Osteocyte (in vitro differentiated cells): Measurements from ENCODE around the gene CXXC5. TPM values are rescaled to one million over a fixed set of nuclear protein-coding genes. Genes with fewer than 3 reads are reported as not detected.

Source experiments
- DNase-seq: peaks from one replicate; pipeline ENCODE4 v3.0.0; 2021; ENCODE audit warnings: mixed read lengths; ENCODE audit not compliant: unreplicated experiment; ENCODE audit errors: extremely low spot score
- H3K27ac Mint-ChIP-seq: one replicate; pipeline ENCODE4 v1.8.0; 2021; ENCODE audit warnings: mild to moderate bottlenecking, mixed read lengths; ENCODE audit not compliant: unreplicated experiment
- H3K27me3 Mint-ChIP-seq: one replicate; pipeline ENCODE4 v1.8.0; 2021; ENCODE audit warnings: mixed read lengths; ENCODE audit not compliant: unreplicated experiment
- H3K36me3 Mint-ChIP-seq: one replicate; pipeline ENCODE4 v1.8.0; 2021; ENCODE audit warnings: mixed read lengths; ENCODE audit not compliant: unreplicated experiment
- H3K4me1 Mint-ChIP-seq: one replicate; pipeline ENCODE4 v1.8.0; 2021; ENCODE audit warnings: mixed read lengths; ENCODE audit not compliant: unreplicated experiment
- H3K4me3 Mint-ChIP-seq: one replicate; pipeline ENCODE4 v1.8.0; 2021; ENCODE audit warnings: mild to moderate bottlenecking, moderate library complexity, mixed read lengths; ENCODE audit not compliant: unreplicated experiment
- H3K9me3 Mint-ChIP-seq: one replicate; pipeline ENCODE4 v1.8.0; 2021; ENCODE audit warnings: mixed read lengths; ENCODE audit not compliant: unreplicated experiment
- total RNA-seq: library from RNA; stranded (reverse); gene quantifications from 2 replicates; pipeline ENCODE4 v1.2.1, GENCODE V29; 2021
- TF ChIP-seq, protein P1 (sequence below): fragments of 200-600 bp; sonication (generic); IDR thresholded peaks from 2 replicates; pipeline ENCODE4 v1.5.0; 2021; ENCODE audit warnings: antibody characterized with exemption, mild to moderate bottlenecking, moderate library complexity

CXXC5 gene
- total RNA-seq, 1 donor from 2014 or later = 259 TPM

DNA sequence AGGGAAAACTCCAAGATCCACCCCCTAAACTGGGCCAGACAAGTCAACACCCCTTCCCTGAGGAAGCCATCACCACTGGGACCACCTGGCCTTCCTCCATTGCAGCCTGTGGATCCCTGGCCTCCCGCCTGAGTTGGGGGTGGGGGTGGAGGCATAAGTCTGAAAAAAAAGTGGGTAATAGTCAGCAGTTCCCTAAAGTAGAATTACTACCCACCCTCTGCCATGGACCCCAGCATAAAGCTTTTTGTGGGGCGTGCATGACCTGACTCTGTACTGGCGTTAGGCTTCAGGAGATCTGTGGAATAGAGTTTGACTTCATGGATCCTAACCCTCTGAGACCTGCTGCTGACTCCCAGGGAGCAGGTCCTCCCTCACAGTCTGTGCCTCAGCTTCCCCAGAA, 2.0 kb upstream of the CXXC5 start:
- Mint-ChIP-seq H3K27me3 (no peaks in the 10 kb centered on the region), H3K36me3 (peaks cover 8% of the 10 kb centered on the region), H3K4me3 (peak overlapping the region; percentile 30), H3K4me1 (peaks cover 31% of the 10 kb centered on the region), H3K9me3 (no peaks in the 10 kb centered on the region), H3K27ac (no peak overlapping the region)
- DNase-seq = no peak
- TF ChIP-seq, protein P1, sequence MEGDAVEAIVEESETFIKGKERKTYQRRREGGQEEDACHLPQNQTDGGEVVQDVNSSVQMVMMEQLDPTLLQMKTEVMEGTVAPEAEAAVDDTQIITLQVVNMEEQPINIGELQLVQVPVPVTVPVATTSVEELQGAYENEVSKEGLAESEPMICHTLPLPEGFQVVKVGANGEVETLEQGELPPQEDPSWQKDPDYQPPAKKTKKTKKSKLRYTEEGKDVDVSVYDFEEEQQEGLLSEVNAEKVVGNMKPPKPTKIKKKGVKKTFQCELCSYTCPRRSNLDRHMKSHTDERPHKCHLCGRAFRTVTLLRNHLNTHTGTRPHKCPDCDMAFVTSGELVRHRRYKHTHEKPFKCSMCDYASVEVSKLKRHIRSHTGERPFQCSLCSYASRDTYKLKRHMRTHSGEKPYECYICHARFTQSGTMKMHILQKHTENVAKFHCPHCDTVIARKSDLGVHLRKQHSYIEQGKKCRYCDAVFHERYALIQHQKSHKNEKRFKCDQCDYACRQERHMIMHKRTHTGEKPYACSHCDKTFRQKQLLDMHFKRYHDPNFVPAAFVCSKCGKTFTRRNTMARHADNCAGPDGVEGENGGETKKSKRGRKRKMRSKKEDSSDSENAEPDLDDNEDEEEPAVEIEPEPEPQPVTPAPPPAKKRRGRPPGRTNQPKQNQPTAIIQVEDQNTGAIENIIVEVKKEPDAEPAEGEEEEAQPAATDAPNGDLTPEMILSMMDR = no peak

DNA sequence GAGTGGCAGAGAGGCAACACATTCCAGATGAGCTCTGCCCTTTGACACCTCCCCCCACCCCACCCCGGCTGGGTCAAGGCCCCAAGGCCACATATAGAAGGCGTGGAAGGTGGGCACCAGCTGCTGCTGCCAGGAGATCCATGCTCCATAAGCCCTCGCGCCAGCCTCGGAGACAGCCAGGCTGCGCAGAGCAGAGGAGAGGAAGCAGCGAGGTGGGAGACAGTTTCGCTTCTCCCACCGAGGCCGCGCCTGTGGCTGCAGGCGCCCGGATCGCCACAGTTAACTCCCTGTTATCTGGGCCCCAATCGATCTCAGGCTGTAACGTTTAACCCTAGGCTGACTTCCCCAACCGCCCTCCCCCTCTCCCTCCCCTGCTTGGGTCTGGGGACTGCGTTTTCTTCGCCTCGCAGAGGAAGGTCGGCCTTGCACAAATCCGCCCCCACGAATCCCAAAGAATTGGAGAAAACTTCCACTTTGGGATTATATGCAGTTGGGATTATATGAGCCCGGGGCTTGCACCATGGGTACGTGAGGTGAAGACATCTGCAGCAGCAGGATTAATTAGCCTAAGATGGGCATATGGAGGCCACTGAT, 1.1 kb upstream of the CXXC5 start:
- TF ChIP-seq, protein P1 = no peak
- Mint-ChIP-seq H3K36me3 (peaks cover 8% of the 10 kb centered on the region), H3K4me1 (peaks cover 37% of the 10 kb centered on the region), H3K27me3 (no peaks in the 10 kb centered on the region), H3K4me3 (peak overlapping the region; percentile 78), H3K9me3 (no peaks in the 10 kb centered on the region), H3K27ac (no peak overlapping the region)
- no peak for DNase-seq

DNA sequence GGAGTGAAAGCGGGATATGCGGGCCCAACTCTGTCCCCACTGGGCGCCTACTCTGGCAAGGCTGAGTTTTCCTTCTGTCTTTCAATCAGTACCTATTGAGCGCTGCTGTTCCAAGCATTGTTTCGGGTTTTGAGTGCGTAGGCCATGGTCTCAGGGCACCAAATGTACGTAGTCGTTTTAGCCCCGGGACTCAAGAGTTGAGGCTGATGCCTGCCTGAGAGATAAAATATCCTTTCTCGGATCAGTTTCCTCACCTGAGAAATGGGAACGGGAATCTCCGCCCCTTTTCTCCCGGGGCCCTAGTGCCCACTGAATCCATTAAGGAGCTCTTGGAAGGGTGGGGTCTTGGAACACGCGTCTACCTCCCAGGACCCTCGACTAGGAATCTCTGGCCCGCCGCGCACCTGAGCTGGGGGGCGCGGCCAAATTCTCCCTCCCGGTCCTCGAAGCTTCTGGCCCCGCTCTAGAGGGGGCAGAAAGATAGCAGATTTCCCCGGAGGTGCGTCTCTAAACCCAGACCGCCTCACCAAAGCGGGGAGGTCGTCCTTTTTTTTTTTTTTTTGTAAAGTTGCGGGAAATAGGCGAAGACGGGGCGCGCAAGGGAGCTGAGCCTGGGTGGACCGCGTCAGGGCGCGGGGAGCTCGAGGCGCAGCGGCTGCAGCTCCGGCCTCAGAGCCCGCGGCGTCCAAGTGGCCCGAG, 494 bp upstream of the CXXC5 start:
- no peak for DNase-seq
- H3K36me3 Mint-ChIP-seq = peaks cover 8% of the 10 kb centered on the region
- H3K27me3 Mint-ChIP-seq = no peaks in the 10 kb centered on the region
- peak overlapping the region; percentile 78 for H3K4me3 Mint-ChIP-seq
- peaks cover 43% of the 10 kb centered on the region for H3K4me1 Mint-ChIP-seq
- H3K9me3 Mint-ChIP-seq = no peaks in the 10 kb centered on the region
- H3K27ac Mint-ChIP-seq = peak overlapping the region; percentile 75
- TF ChIP-seq, protein P1 = no peak

DNA sequence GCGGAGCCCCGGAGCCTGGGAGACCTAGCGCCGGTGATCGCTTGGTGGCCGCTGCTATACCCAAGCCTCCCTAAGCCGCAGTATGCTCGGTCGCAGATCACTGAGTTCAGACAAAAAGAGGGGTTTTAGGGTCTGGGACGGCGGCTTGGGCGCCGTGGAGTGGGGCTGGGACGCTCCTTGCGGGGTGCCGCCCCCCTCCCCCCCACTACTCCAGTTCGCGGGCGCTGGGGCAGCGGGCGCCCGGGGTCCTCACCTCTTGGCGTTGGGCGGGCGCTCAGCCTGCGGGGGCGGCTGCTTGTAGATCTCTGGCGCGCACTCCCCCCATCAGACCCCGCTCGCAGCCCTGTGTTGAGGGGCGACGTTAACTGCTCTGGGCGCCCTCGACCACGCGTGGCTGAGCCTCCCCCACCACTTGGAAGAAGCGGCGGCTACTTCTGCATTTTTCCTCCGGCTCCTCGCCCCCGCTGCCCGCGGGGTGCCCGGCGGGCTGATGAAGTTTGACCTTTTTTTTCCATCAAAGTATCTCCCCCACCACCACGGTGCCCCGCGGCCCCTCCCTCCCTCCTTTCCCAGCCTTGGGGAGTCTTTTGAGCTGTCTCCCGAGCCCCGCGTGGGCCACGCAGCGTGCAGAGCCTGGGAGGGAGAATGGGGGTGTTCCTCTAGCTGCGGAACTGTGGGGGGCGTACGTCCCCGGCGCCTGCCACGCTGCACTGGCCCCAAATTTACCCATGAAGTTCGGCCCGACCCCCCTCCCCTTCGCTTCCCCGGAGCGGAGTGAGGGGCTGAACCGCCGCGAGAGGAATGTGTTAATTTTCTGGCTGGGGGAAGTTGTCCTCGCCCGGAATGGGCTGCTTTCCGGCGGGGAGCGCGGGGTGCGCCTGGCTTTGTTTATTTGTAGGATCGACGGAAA, 1.2 kb downstream of the CXXC5 start:
- TF ChIP-seq, protein P1 = no peak
- Mint-ChIP-seq H3K4me3 (peak overlapping the region; percentile 99), H3K9me3 (no peaks in the 10 kb centered on the region), H3K4me1 (peaks cover 50% of the 10 kb centered on the region), H3K27ac (peak overlapping the region; percentile 98), H3K36me3 (peaks cover 8% of the 10 kb centered on the region), H3K27me3 (no peaks in the 10 kb centered on the region)
- no peak for DNase-seq
